Measurements from ENCODE around the gene UGT1A7. TPM values are rescaled to one million over a fixed set of nuclear protein-coding genes. Genes with fewer than 3 reads are reported as not detected.

The UGT1A7 gene
- total RNA-seq, 4 donors from 2014 or later, result 4.6 TPM; not detected in 3

- Histone ChIP-seq H3K4me1 (no peaks in the 10 kb centered on the region), H3K9me3 (peaks cover 0 to 7% (median 0%) of the 10 kb centered on the region in 3 donors), H3K27ac (no peak overlapping the region), H3K4me3 (no peak overlapping the region), H3K27me3 (peaks cover 6% of the 10 kb centered on the region), H3K36me3 (no peaks in the 10 kb centered on the region)
- 93% methylated on average over 3 of the region's 8 CpGs; no CpG with 5 or more reads in 1 of the 2 donors for WGBS, 2 donors (ENCODE audit: low coverage in 1 of 2)
- no peak for TF ChIP-seq CTCF (IDR thresholded peaks at IDR 0.05)
- TF ChIP-seq POLR2AphosphoS5 (IDR thresholded peaks at IDR 0.05), result no peak
- TF ChIP-seq EP300 (IDR thresholded peaks at IDR 0.05), result no peak
- no peak for TF ChIP-seq POLR2A (IDR thresholded peaks at IDR 0.05)
- no peak for ATAC-seq
These were observed 140.0 kb downstream of the UGT1A7 start for GRCh38 chr2:233821709-233822100.

- no peaks in the 10 kb centered on the region for H3K36me3 ChIP-seq
- H3K9me3 ChIP-seq, result peaks cover 0 to 6% (median 0%) of the 10 kb centered on the region in 3 donors
- H3K4me1 ChIP-seq, result no peaks in the 10 kb centered on the region
- H3K27me3 ChIP-seq, result peaks cover 6% of the 10 kb centered on the region
- no peak for ATAC-seq
- no peak overlapping the region for H3K27ac ChIP-seq
- no peak overlapping the region for H3K4me3 ChIP-seq
- no CpG with 5 or more reads among the region's 21 CpGs for whole genome bisulfite sequencing, 2 donors (ENCODE audit: low coverage in 1 of 2)
- no peak for TF ChIP-seq POLR2AphosphoS5 (IDR thresholded peaks at IDR 0.05)
- TF ChIP-seq CTCF (IDR thresholded peaks at IDR 0.05), result no peak
- TF ChIP-seq EP300 (IDR thresholded peaks at IDR 0.05), result no peak
- no peak for TF ChIP-seq POLR2A (IDR thresholded peaks at IDR 0.05)
These were observed 140.5 kb downstream of the UGT1A7 start for GRCh38 chr2:233822101-233822771.

Other genes with a start within 250 kb of the UGT1A7 start
- 10 to 100 TPM; 13.5 to 52.6 (median 18.2) TPM for gene USP40, start 115.1 kb upstream of the UGT1A7 start, total RNA-seq
- gene UGT1A8, start 64.3 kb upstream of the UGT1A7 start, total RNA-seq, result not detected
- gene UGT1A10, start 45.5 kb upstream of the UGT1A7 start, total RNA-seq, result 1 to 10 TPM in 1 of 4 donors, under 1 TPM in 1, not detected in 2; 0.16 to 1.0 TPM
- gene UGT1A9, start 10.0 kb upstream of the UGT1A7 start, total RNA-seq, result not detected
- gene UGT1A6, start 11.0 kb downstream of the UGT1A7 start, total RNA-seq, result 10 to 100 TPM in 1 of 4 donors, under 1 TPM in 2, not detected in 1; 0.27 to 20.1 (median 0.58) TPM
- gene UGT1A5, start 31.0 kb downstream of the UGT1A7 start, total RNA-seq, result not detected
- under 1 TPM in 1 of 4 donors, not detected in 3; 0.13 TPM for gene UGT1A4, start 36.8 kb downstream of the UGT1A7 start, total RNA-seq
- gene UGT1A3, start 47.1 kb downstream of the UGT1A7 start, total RNA-seq, result not detected
- gene UGT1A1, start 78.4 kb downstream of the UGT1A7 start, total RNA-seq, result under 1 TPM in 1 of 4 donors, not detected in 3; 0.94 TPM
- not detected for gene MROH2A, start 96.4 kb downstream of the UGT1A7 start, total RNA-seq
- gene HJURP, start 172.6 kb downstream of the UGT1A7 start, total RNA-seq, result 1 to 10 TPM in 2 of 4 donors, under 1 TPM in 1, not detected in 1; 0.15 to 3.1 (median 2.5) TPM
- gene TRPM8, start 235.5 kb downstream of the UGT1A7 start, total RNA-seq, result not detected